Neural progenitor cell (in vitro differentiated cells): ENCODE results near the gene CALN1. TPM values are rescaled to one million over a fixed set of nuclear protein-coding genes. Genes with fewer than 3 reads are reported as not detected.

Experiments
- DNase-seq: peaks from one replicate; pipeline ENCODE4 v3.0.0-alpha.2; 2016; ENCODE audit warnings: low spot score
- H2AFZ ChIP-seq: fragments of 200-600 bp; sonication (generic); replicated peaks from 2 replicates; pipeline ENCODE4 v1.6.1; 2016; ENCODE audit warnings: antibody characterized with exemption
- H3F3A ChIP-seq: fragments of 200-600 bp; sonication (generic); 2 replicates; pipeline ENCODE4 v1.6.1; 2016; ENCODE audit warnings: antibody characterized with exemption, low read depth
- H3K27ac ChIP-seq: fragments of 200-600 bp; sonication (generic); 2 replicates; pipeline ENCODE4 v1.5.1; 2016; ENCODE audit warnings: mild to moderate bottlenecking
- H3K27me3 ChIP-seq: fragments of 200-600 bp; sonication (generic); 2 replicates; pipeline ENCODE4 v1.6.1; 2016; ENCODE audit warnings: mild to moderate bottlenecking, moderate library complexity
- H3K36me3 ChIP-seq: fragments of 200-600 bp; sonication (generic); 2 replicates; pipeline ENCODE4 v1.5.1; 2016
- H3K4me1 ChIP-seq: fragments of 200-600 bp; sonication (generic); 2 replicates; pipeline ENCODE4 v1.6.1; 2016; ENCODE audit warnings: mixed run types
- H3K4me2 ChIP-seq: fragments of 200-600 bp; sonication (generic); 2 replicates; pipeline ENCODE4 v1.6.1; 2016
- H3K4me3 ChIP-seq: fragments of 200-600 bp; sonication (generic); 2 replicates; pipeline ENCODE4 v1.5.1; 2016
- H3K79me2 ChIP-seq: fragments of 200-600 bp; sonication (generic); 2 replicates; pipeline ENCODE4 v1.6.1; 2016; ENCODE audit warnings: low read depth
- H3K9ac ChIP-seq: fragments of 200-600 bp; sonication (generic); 2 replicates; pipeline ENCODE4 v1.6.1; 2016
- H3K9me3 ChIP-seq: fragments of 200-600 bp; sonication (generic); 2 replicates; pipeline ENCODE4 v1.5.1; 2016; ENCODE audit warnings: low read depth
- H4K20me1 ChIP-seq: fragments of 200-600 bp; sonication (generic); 2 replicates; pipeline ENCODE4 v1.6.1; 2016; ENCODE audit warnings: low read depth
- H3K27ac Mint-ChIP-seq: 3 replicates; pipeline ENCODE4 v1.8.0; 2021; ENCODE audit warnings: mixed read lengths
- H3K27me3 Mint-ChIP-seq: 2 replicates; pipeline ENCODE4 v1.8.0; 2022; ENCODE audit warnings: low read depth, mild to moderate bottlenecking, inconsistent platforms, moderate library complexity, mixed read lengths; ENCODE audit not compliant: insufficient read depth
- H3K36me3 Mint-ChIP-seq: 3 replicates; pipeline ENCODE4 v1.8.0; 2021; ENCODE audit warnings: mixed read lengths
- H3K4me1 Mint-ChIP-seq: 3 replicates; pipeline ENCODE4 v1.8.0; 2021; ENCODE audit warnings: mixed read lengths
- H3K4me3 Mint-ChIP-seq: 3 replicates; pipeline ENCODE4 v1.8.0; 2021; ENCODE audit warnings: mild to moderate bottlenecking, moderate library complexity, mixed read lengths
- H3K9me3 Mint-ChIP-seq: 3 replicates; pipeline ENCODE4 v1.8.0; 2020; ENCODE audit warnings: mixed read lengths
- CTCF ChIP-seq: fragments of 200-600 bp; sonication (generic); IDR thresholded peaks from 2 replicates; pipeline ENCODE4 v1.5.1; 2017; ENCODE audit warnings: antibody characterized with exemption, mild to moderate bottlenecking
- EZH2 ChIP-seq: fragments of 200-600 bp; sonication (generic); IDR thresholded peaks from 2 replicates; pipeline ENCODE4 v1.6.1; 2017; ENCODE audit warnings: antibody characterized with exemption, mild to moderate bottlenecking, moderate library complexity
- EZH2phosphoT487 ChIP-seq: fragments of 200-600 bp; sonication (generic); IDR thresholded peaks from 2 replicates; pipeline ENCODE4 v1.6.1; 2017; ENCODE audit warnings: antibody characterized with exemption
- total RNA-seq: library from RNA; depleted of rRNA; stranded (reverse); fragments of >200 nt; gene quantifications from 2 replicates; pipeline ENCODE4 v1.2.3, GENCODE V29; 2015; ENCODE audit warnings: low replicate concordance

Gene CALN1
- total RNA-seq, 1 donor from 2014 or later, result 3.1 TPM

- no peaks in the 10 kb centered on the region for H3F3A ChIP-seq
- no peaks in the 10 kb centered on the region for H4K20me1 ChIP-seq
- H3K9me3 ChIP-seq, result no peaks in the 10 kb centered on the region
- TF ChIP-seq CTCF (no peak), EZH2 (no peak), EZH2phosphoT487 (no peak)
- no peaks in the 10 kb centered on the region for H3K27me3 ChIP-seq
- no peak for DNase-seq
- H3K27me3 Mint-ChIP-seq, result peaks cover 2% of the 10 kb centered on the region
- no peak overlapping the region for H3K4me2 ChIP-seq
- no peak overlapping the region for H3K4me3 ChIP-seq
- no peak overlapping the region for H3K27ac Mint-ChIP-seq
- H3K4me1 ChIP-seq, result no peaks in the 10 kb centered on the region
- peaks cover 5% of the 10 kb centered on the region for H3K4me1 Mint-ChIP-seq
- no peak overlapping the region for H2AFZ ChIP-seq
- no peaks in the 10 kb centered on the region for H3K36me3 ChIP-seq
- no peak overlapping the region for H3K27ac ChIP-seq
- H3K9me3 Mint-ChIP-seq, result peaks cover 14% of the 10 kb centered on the region
- no peaks in the 10 kb centered on the region for H3K79me2 ChIP-seq
- no peaks in the 10 kb centered on the region for H3K36me3 Mint-ChIP-seq
- no peak overlapping the region for H3K9ac ChIP-seq
- H3K4me3 Mint-ChIP-seq, result no peak overlapping the region
These were observed 301.1 kb downstream of the CALN1 start for GRCh38 chr7:72111086-72111485.

GRCh38 chr7:72109566-72109965 is 302.6 kb downstream of the CALN1 start:
- Mint-ChIP-seq H3K4me1 (peaks cover 5% of the 10 kb centered on the region), H3K27ac (no peak overlapping the region), H3K36me3 (no peaks in the 10 kb centered on the region), H3K4me3 (no peak overlapping the region), H3K9me3 (peaks cover 14% of the 10 kb centered on the region), H3K27me3 (no peaks in the 10 kb centered on the region)
- Histone ChIP-seq H4K20me1 (no peaks in the 10 kb centered on the region), H3K9ac (no peak overlapping the region), H3K27ac (no peak overlapping the region), H3K4me3 (no peak overlapping the region), H3K9me3 (no peaks in the 10 kb centered on the region), H3K79me2 (no peaks in the 10 kb centered on the region), H3K27me3 (no peaks in the 10 kb centered on the region), H3K4me1 (no peaks in the 10 kb centered on the region), H3F3A (no peaks in the 10 kb centered on the region), H3K36me3 (no peaks in the 10 kb centered on the region), H2AFZ (no peak overlapping the region), H3K4me2 (no peak overlapping the region)
- DNase-seq, result no peak
- no peak for TF ChIP-seq EZH2
- no peak for TF ChIP-seq EZH2phosphoT487
- no peak for TF ChIP-seq CTCF

- H3K4me3 Mint-ChIP-seq, result no peak overlapping the region
- peaks cover 2% of the 10 kb centered on the region for H3K27me3 Mint-ChIP-seq
- H3K4me2 ChIP-seq, result no peak overlapping the region
- H3K4me3 ChIP-seq, result no peak overlapping the region
- H3K9ac ChIP-seq, result no peak overlapping the region
- H3K27ac ChIP-seq, result no peak overlapping the region
- TF ChIP-seq CTCF, result no peak
- H3K4me1 Mint-ChIP-seq, result no peaks in the 10 kb centered on the region
- H3K79me2 ChIP-seq, result no peaks in the 10 kb centered on the region
- no peaks in the 10 kb centered on the region for H3K4me1 ChIP-seq
- no peaks in the 10 kb centered on the region for H3K36me3 Mint-ChIP-seq
- no peak overlapping the region for H3K27ac Mint-ChIP-seq
- no peaks in the 10 kb centered on the region for H3F3A ChIP-seq
- no peak for DNase-seq
- no peaks in the 10 kb centered on the region for H3K36me3 ChIP-seq
- no peaks in the 10 kb centered on the region for H4K20me1 ChIP-seq
- peaks cover 14% of the 10 kb centered on the region for H3K9me3 Mint-ChIP-seq
- H3K27me3 ChIP-seq, result no peaks in the 10 kb centered on the region
- no peak overlapping the region for H2AFZ ChIP-seq
- H3K9me3 ChIP-seq, result no peaks in the 10 kb centered on the region
These were observed 305.7 kb downstream of the CALN1 start for GRCh38 chr7:72106405-72106804.

GRCh38 chr7:72101444-72101843 is 310.7 kb downstream of the CALN1 start:
- no peaks in the 10 kb centered on the region for H3K27me3 ChIP-seq

More at GRCh38 chr7:72101444-72101843, 310.7 kb downstream of the CALN1 start:
- Histone ChIP-seq H3K4me1 (no peaks in the 10 kb centered on the region), H3K36me3 (no peaks in the 10 kb centered on the region), H3K4me2 (no peak overlapping the region), H3K79me2 (no peaks in the 10 kb centered on the region), H2AFZ (no peak overlapping the region), H3K9me3 (no peaks in the 10 kb centered on the region), H3K27ac (no peak overlapping the region), H3K9ac (no peak overlapping the region), H4K20me1 (no peaks in the 10 kb centered on the region), H3K4me3 (no peak overlapping the region), H3F3A (no peaks in the 10 kb centered on the region)
- Mint-ChIP-seq H3K27me3 (peaks cover 5% of the 10 kb centered on the region), H3K27ac (no peak overlapping the region), H3K9me3 (no peaks in the 10 kb centered on the region), H3K4me3 (no peak overlapping the region), H3K4me1 (no peaks in the 10 kb centered on the region), H3K36me3 (no peaks in the 10 kb centered on the region)
- no peak for TF ChIP-seq CTCF
- no peak for TF ChIP-seq EZH2phosphoT487
- TF ChIP-seq EZH2, result no peak
- no peak for DNase-seq
